ENCODE data around the gene OR52N5.

Gene OR52N5

DNA sequence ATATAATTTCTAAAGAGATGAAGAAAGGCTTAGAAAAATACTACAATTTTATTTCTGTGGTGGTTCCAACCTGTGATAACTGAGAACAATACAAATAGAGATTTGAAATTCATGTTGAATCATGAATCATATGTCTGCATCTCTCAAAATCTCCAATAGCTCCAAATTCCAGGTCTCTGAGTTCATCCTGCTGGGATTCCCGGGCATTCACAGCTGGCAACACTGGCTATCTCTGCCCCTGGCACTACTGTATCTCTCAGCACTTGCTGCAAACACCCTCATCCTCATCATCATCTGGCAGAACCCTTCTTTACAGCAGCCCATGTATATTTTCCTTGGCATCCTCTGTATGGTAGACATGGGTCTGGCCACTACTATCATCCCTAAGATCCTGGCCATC lies 46.8 kb downstream of the OR52N5 start, which contains the start of gene OR56B1:
OR56B1 (plus strand) TSS at position 53 of the 400 bp plus-strand sequence; CDS start at position 122, 69 bp downstream.
- no peaks in the 10 kb centered on the region for H3K36me3 ChIP-seq (ENCODE audit: low read depth)
- no peak within 1 kb of the TSS for H3K4me3 ChIP-seq (ENCODE audit: severe bottlenecking)
- TF ChIP-seq, protein P1, sequence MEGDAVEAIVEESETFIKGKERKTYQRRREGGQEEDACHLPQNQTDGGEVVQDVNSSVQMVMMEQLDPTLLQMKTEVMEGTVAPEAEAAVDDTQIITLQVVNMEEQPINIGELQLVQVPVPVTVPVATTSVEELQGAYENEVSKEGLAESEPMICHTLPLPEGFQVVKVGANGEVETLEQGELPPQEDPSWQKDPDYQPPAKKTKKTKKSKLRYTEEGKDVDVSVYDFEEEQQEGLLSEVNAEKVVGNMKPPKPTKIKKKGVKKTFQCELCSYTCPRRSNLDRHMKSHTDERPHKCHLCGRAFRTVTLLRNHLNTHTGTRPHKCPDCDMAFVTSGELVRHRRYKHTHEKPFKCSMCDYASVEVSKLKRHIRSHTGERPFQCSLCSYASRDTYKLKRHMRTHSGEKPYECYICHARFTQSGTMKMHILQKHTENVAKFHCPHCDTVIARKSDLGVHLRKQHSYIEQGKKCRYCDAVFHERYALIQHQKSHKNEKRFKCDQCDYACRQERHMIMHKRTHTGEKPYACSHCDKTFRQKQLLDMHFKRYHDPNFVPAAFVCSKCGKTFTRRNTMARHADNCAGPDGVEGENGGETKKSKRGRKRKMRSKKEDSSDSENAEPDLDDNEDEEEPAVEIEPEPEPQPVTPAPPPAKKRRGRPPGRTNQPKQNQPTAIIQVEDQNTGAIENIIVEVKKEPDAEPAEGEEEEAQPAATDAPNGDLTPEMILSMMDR (IDR thresholded peaks at IDR 0.05; ENCODE audit: poor library complexity, severe bottlenecking), result no peak
- H3K27me3 ChIP-seq (ENCODE audit: insufficient read depth, poor library complexity, severe bottlenecking), result no peaks in the 10 kb centered on the region
- H3K4me1 ChIP-seq (ENCODE audit: insufficient read depth, poor library complexity, severe bottlenecking), result no peaks in the 10 kb centered on the region
- ATAC-seq (ENCODE audit: low read depth), result peak; percentile 53; the same call in 2 of the 3 replicates
- no peaks in the 10 kb centered on the region for H3K9me3 ChIP-seq (ENCODE audit: severe bottlenecking)
- no peak for DNase-seq (ENCODE audit: low spot score)
- no peak within 1 kb of the TSS for H3K27ac ChIP-seq (ENCODE audit: poor library complexity, severe bottlenecking)

DNA sequence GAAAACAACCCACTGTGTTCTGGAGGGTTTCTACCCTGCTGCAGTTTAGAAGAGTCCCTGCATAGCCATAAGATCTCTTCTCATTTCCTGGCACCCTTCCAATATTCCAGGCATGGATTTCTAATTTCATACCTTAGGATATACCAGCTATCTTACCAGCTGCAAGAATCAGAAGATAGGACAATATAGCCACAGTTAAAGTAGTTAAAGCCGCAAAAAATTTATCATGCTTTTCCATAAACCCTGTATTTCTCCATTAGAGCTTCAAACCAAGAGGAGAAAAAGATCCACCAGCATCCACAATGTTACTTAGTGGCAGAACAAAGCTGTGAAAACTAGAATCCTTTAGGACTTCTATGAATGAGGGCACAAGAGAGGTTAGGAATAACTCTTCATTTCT lies 55.5 kb downstream of the OR52N5 start:
- Histone ChIP-seq H3K9me3 (ENCODE audit: severe bottlenecking) (no peaks in the 10 kb centered on the region), H3K27me3 (ENCODE audit: insufficient read depth, poor library complexity, severe bottlenecking) (no peaks in the 10 kb centered on the region), H3K36me3 (ENCODE audit: low read depth) (no peaks in the 10 kb centered on the region), H3K4me1 (ENCODE audit: insufficient read depth, poor library complexity, severe bottlenecking) (no peaks in the 10 kb centered on the region), H3K27ac (ENCODE audit: poor library complexity, severe bottlenecking) (no peak overlapping the region), H3K4me3 (ENCODE audit: severe bottlenecking) (no peak overlapping the region)
- DNase-seq (ENCODE audit: low spot score) (no peak), ATAC-seq (ENCODE audit: low read depth) (no peak)
- TF ChIP-seq, protein P1 (IDR thresholded peaks at IDR 0.05; ENCODE audit: poor library complexity, severe bottlenecking), result no peak

DNA sequence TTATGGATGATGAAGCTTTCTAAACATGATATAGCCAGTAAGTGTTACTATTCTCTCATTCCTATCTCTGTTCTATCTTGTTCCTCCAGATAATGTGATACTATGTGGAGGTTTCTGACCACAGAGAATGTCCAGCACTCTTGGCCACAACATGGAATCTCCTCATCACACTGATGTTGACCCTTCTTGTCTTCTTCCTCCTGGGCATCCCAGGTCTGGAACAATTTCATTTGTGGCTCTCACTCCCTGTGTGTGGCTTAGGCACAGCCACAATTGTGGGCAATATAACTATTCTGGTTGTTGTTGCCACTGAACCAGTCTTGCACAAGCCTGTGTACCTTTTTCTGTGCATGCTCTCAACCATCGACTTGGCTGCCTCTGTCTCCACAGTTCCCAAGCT lies 56.8 kb downstream of the OR52N5 start:
- H3K4me1 ChIP-seq (ENCODE audit: insufficient read depth, poor library complexity, severe bottlenecking), result no peaks in the 10 kb centered on the region
- no peaks in the 10 kb centered on the region for H3K9me3 ChIP-seq (ENCODE audit: severe bottlenecking)
- H3K27me3 ChIP-seq (ENCODE audit: insufficient read depth, poor library complexity, severe bottlenecking), result no peaks in the 10 kb centered on the region
- DNase-seq (ENCODE audit: low spot score), result no peak
- H3K4me3 ChIP-seq (ENCODE audit: severe bottlenecking), result no peak overlapping the region
- TF ChIP-seq, protein P1 (IDR thresholded peaks at IDR 0.05; ENCODE audit: poor library complexity, severe bottlenecking), result no peak
- no peak for ATAC-seq (ENCODE audit: low read depth)
- H3K36me3 ChIP-seq (ENCODE audit: low read depth), result no peaks in the 10 kb centered on the region
- H3K27ac ChIP-seq (ENCODE audit: poor library complexity, severe bottlenecking), result no peak overlapping the region
